ENCODE measurements around the gene C16orf87.
"Not testable (repeated sequence)": the region's sequence is repeated elsewhere in the genome, so short reads cannot be mapped to it uniquely, and the experiment has no call there.

Gene C16orf87, protein sequence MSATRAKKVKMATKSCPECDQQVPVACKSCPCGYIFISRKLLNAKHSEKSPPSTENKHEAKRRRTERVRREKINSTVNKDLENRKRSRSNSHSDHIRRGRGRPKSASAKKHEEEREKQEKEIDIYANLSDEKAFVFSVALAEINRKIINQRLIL

DNA sequence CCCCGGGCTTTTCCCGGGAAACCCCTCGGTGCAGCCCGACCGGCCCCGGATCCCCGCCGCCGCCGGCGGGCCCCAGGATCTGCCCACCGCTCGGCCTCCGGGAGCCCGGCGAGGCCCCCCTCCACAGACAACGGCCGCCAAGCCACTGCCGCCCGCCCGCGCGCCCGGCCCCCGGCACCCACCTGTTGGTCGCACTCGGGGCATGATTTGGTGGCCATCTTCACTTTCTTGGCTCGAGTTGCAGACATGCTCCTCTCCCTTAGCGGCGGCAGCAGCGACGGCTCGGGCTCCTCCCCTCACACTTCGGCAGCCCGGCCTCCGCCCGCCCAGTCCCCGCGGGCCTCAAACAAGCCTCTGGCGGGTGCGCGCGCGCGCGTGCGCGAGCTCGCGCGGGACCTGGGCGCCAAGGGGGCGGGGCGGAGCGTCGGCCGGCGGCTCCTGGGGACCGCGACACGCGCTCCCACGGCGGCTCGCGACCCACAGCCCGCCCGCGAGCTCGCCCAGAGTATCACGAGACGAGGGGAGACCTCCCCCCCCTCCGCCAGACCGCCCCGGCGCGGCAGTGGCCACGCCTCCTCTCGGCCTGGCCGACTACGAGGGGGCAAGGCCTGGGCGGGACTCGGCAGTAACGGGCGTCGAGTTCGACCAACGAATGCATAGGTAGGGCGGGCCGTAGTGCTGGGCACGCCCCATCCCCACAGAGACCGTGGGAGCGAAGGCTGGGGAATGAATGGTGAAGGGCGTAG lies at the start of gene C16orf87:
C16orf87 (minus strand) TSS at position 279 of the 746 bp plus-strand sequence; CDS start at position 248, 31 bp downstream.
- peak; percentile 96 for DNase-seq

DNA sequence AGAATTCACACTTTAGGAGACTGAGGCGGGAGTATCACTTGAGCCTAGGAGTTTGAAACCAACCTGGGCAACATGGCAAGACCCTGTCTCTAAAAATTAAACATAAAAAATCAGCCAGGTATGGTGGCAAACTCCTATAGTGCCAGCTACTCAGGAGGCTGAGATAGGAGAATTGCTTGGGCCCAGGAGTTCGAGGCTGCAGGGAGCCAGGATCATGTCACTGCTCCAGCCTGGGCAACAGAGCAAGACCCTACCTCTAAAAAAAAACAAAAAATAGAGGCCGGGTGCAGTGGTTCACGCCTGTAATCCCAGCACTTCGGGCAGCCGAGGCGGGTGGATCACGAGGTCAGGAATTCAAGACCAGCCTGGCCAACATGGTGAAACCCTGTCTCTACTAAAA lies 44.3 kb upstream of the C16orf87 start:
- no peak for DNase-seq

DNA sequence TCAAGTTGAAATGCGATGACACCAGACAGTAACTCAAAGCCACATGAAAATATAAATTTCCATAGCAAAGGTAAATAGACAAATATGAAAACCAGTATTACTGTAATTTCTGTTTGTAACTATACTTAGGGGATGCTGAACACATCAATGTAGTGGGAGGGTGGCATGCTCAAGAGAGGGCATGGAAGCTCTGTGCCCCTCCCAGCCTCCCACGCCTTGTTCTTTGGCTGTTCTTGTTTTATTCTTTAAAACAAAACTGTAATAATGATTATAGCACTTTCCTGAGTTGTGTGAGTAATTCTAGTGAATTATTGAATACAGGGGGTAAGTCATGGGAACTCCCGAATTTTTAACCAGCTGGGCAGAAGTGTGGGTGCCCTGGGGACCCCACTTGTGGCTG lies 42.2 kb upstream of the C16orf87 start:
- no peak for DNase-seq

DNA sequence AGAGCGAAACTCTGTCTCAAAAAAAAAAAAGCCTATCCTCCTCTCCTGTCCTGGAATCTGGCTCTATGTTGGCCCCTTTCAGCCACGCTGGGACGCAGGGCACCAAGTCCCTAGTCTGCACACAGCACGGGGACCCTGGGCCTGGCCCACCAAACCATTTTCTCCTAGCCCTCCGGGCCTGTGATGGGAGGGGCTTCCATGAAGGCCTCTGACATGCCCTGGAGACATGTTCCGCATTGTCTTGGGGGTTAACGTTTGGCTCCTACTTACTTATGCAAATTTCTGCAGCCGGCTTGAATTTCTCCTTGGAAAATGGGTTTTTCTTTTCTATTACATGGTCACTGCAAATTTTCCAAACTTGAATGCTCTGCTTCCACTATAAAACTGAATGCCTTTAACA lies 40.6 kb upstream of the C16orf87 start:
- DNase-seq, result no peak

DNA sequence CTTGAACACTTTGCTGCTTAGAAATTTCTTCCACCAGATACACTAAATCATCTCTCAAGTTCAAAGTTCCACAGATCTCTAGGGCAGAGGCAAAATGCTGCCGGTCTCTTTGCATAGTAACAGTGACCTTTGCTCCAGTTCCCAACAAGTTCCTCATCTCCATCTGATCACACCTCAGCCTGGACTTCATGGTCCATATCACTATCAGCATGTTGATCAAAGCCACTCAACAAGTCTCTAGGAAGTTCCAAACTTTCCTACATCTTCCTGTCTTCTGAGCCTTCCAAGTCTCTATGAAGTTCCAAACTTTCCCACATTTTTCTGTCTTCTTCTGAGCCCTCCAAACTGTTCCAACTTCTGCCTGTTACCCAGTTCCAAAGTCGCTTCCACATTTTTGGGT lies 37.9 kb upstream of the C16orf87 start:
- not testable (repeated sequence) for DNase-seq

DNA sequence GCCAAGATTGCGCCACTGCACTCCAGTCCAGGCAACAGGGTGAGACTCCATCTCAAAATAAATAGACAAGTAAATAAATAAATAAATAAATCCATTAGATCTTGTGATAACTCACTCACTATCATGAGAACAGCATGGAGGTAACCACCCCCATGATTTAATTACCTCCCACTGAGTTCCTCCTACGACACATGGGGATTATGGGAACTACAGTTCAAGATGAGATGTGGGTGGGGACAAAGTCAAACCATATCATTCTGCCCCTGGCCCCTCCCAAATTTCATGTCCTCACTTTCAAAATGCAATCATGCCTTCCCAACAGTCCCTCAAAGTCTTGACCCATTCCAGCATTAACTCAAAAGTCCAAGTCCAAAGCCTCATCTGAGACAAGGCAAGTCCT lies 36.5 kb upstream of the C16orf87 start:
- not testable (repeated sequence) for DNase-seq

DNA sequence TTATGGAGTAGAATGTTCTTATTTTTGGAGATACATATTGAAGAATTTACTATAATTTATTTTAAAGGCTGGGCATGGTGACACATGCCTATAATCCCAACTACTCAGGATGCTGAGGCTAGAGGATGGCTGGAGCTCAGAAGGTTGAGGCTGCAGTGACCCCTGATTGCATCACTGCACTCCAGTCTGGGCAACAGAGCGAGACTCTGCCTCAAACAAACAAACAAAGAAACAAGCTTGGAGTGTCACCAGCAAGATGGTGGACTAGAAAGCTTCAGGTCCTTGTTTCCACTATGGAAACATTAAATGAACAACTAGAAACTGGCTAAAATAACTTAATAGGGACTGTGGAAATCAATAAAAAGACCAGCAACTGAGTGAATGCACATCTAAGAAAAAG lies 35.3 kb upstream of the C16orf87 start:
- no peak for DNase-seq

DNA sequence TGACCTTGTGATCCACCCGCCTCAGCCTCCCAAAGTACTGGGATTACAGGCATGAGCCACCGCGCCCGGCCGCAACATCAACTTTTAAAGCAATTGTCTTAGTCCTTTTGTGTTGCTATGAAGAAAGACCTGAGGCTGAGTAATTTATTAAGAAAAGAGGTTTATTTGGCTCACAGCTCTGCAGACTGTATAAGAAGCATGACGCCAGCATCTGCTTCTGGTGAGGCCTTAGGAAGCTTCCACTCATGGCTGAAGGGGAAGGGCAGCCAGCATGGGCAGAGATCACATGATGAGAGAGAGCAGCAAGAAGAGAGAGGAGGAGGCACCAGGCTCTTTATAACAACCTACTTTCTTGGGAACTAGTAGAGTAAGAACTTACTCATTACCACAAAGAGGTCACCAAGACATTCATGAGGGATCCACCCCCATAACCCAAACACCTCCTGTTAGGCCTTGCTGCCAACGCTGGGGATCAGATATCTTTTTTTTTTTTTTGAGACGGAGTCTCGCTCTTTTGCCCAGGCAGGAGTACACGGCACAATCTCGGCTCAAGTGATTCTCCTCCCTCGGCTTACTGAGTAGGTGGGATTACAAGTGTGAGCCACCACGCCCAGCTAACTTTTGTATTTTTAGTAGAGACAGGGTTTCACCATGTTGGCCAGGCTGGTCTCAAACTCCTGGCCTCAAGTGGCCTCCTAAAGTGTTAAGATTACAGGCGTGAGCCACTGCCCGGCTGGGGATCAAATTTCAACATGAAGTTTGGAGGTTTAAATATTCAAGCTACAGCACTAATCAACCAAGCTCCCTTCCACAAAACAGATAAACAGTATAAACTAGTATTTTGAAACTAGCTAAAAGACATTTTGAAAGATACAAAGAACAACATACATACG lies 31.8 kb upstream of the C16orf87 start:
- no peak for DNase-seq

DNA sequence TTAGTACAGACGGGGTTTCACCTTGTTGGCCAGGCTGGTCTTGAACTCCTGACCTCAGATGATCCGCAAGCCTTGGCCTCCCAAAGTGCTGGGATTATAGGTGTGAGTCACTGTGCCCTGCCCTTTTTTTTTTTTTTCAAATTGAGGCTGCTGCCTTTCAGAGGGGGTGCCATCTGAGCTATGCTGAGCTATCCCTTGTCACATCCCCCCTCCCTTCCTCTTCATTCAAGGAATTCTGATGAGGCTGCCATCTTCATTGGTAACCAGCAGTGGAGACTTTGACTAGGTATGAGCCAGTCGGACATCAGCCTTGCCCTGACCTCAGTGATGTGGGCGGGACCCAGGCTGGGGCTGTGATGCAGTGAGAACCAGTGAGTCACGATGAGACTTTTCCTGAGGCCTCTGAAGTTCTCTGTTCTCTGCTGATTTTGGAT lies 28.8 kb upstream of the C16orf87 start:
- no peak for DNase-seq

DNA sequence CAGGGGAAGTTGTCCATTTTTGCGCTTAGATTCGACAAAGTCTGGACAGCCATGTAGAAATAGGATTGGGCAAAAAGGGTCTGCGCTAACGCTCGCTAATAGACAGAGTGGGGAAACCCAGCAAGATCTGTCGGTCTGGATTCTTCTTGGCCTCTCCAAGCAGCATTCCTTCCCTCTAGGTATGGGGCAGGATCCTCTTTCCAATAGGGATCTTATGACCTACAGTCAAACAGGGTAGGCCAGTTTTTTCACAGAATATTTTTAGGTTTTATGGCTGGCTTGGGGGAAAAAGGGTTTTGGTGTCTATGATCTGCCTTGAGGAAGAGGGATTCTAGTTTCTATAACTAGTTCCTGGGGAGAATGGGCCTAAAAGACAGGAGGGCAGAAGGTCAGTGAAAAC lies 27.2 kb upstream of the C16orf87 start:
- no peak for DNase-seq

DNA sequence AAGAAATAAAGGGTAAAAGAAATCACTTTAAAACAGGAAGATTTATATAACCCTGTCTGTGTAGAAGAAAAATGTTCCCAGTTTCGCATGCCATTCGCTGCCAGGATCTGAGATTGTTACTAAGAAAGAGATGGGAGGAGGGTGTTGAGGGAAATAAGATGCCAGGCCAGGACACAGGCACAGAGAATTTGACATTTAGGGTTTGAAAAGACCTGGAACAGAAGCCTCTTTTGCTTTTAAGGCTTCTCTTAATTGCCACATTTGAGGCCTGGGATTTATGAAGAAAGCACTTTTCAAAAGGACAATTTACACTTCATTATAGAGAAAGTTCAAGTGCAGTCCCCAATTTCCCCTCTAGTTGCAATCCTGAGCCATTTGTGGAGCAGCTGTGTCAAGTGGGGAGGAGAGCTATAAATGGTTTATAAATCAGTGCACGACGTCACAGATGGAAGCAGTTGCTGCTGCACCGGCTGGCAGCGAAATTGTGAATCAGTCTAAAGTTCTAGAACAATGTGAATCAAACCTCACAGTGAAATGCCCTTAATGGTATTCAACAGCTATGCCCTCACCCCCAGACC lies 26.5 kb upstream of the C16orf87 start:
- DNase-seq, result no peak

DNA sequence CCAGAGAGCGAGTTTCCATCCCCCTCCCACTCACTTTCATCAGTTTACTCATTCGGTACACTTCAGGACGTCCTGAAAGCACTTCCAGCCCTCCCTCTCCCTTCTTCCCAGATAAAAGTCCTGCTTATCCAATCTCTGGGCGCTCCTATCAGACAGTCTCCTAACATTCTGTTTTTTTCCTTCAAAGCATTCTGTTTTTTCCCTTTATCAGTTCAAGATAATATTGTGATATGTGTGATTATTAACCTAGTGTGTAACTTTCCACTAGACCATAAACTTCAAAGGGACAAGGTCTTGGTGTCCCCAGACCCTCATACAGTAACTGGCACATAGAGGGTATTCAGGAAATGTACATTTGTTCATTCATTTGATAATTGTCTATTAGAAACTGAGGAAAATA lies 24.4 kb upstream of the C16orf87 start:
- DNase-seq, result no peak

DNA sequence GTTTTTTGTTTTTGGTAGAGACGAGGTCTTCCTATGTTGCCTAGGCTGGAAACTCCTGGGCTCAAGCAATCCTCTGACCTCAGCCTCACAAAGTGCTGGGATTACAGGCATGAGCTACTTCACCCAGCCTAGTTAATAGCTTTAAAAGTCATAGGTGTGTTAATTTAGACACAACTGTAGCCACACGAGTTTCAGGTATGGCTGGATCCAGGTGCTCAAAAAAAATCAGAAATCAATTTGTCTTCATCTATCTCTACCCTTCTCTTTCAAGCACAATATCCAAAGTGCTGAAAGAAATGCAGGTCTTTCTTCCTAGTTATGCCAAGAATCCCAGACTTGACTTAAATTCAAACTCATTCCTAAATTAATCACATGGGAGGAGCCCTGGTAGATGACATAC lies 23.9 kb upstream of the C16orf87 start:
- DNase-seq, result no peak

DNA sequence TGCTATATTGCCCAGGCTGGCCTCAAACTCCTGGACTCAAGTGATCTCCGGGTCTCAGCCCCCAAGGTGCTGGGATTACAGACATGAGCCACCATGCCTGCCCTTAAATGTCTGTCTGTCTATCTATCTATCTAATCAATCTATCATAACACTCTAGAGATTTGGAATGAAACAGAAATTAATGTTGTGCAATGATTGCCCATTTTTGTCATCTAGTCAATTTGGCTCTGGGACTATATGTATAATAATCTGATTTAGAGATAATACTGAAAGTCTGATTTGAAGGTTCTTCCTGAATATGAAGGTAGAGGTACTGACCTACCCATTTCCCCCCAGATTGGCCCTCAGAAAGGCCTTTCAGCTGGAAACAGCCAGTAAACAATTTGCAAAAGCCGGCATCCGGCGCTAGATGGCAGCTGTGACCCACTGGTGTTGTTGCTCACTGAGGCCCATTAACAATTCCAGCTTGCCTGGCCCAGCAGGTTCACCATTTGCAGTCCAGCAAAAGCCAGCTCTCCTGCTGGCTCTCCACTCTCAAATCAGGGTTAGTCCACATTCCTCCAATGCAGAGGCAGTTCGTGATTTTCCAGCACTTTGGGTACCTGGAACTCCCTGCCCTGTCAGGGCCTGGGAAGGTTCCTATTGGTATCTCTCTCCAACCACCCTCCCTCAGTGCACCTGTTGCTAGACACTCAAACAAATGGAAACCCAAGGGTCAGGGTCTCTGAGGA lies 22.9 kb upstream of the C16orf87 start:
- no peak for DNase-seq

DNA sequence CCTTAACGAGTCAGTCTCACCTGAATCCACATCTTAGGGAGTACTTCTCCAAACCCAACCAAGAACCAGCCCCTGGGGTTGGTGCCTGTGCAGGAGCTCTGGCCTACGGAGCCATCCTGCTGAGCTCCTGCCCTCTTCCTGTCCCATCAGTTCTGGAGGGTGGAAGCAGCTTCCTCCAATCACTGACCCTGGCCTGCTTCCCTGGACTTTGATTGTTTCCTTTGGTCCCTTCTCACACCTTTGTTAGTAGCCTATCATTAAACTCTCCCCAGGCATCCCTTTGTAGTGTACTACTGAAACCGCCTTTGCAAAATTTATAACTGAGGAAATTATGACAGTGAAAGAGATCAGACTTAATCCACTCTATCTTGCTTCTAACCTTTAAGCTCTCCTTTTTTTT lies 21.1 kb upstream of the C16orf87 start:
- no peak for DNase-seq

DNA sequence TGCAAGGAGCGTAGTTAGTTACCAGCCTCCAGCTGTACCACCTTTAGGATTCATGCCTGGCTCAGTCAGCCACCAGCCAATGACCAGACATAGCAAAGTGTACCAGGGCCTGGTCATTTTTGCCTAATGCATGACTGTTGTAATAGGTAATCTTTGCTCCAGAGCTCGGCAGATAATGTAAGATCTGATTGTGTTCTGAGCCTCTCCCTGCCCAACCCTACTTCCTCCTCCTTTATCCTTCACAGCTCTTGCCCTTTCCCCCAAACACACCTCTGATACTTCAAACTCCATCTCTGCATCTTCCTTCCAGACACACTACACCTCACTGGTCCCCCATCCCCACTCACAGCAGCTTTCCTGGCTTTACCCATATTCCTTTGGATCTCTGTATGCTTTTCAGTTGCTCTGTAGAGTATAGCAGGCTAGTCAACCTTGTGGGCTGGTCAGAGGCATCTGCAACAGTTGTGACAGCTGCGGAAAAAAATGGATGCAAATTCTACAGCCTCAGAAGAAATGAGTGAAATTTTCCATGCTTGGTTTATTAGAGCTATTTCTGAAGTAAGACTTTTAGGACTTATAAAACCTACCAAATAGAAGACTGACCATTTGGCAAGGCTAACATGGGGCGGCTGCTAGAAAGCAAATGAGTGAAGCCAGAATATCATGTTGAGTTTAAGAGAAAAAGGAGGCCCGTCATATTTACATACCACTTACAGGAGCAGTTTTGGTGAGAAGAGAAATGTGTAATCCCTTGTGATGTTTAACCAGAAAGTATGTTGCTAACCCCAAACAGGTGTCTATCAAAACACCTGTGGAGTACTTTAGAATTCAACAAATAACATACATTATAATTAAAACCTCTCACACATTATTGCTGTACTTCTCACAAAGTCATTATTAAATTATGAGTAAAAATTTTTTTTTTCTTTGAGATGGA lies 19.9 kb upstream of the C16orf87 start:
- no peak for DNase-seq

DNA sequence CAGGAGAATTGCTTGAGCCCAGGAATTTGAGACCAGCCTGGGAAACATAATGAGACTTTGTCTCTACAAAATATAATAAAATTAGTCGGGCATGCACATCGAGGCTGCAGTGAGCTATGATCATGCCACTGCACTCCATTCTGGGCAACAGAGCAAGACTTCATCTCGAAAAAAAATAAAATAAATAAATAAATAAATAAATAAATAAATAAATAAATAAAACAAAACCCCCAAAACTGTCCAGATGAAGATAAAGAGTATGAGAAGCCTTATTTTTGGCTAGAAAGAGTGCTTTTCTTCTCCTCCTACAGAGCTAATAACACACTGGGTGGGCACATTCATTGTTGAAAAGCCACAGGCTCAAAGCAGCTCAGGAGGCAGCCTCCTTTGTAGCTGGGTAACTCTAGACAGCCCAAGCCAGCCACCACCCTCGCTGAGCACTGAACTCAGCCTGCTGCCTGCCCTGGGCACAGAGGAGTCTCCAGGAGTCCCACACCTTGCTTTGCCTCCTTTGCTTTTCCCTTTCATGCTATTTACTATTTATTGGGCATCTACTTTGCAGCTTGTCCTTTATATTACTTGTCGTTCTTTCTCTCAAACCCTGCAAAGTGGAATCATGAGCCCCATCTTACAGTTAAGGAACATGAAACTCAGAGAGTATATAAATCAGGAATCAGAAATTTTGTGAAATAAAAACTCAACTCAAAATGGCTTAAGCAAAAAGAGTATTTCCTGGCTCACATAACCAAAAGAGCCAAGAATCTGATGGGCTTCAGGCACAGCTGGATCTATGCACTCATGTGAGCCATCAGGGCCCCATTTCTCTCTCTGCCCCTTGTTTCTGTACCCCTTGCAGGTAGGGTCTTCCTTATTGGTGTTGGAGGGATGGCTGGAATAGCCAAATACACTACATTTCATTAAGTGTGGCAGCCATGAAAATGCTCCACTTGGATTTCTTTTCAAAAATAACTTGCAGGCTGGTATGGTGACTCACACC lies 18.1 kb upstream of the C16orf87 start:
- DNase-seq, result no peak

DNA sequence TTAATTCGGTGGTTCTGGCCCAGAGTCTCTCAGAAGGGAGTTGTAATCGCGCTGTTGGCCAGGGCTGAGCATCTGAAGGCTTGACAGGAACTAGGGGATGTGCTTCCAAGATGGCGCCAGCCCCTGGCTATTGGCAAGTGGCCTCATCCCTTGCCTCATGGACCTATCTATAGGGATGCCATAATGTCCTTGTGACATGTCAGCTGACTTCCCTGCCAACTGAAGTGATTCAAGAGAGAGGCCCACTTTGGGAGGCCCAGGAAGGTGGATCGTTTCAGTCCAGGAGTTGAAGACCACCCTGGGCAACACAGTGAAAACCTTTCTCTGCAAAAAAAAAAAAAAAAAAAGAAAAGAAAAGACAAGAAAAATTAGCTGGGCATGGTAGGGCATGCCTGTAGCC lies 15.0 kb upstream of the C16orf87 start:
- DNase-seq, result no peak

DNA sequence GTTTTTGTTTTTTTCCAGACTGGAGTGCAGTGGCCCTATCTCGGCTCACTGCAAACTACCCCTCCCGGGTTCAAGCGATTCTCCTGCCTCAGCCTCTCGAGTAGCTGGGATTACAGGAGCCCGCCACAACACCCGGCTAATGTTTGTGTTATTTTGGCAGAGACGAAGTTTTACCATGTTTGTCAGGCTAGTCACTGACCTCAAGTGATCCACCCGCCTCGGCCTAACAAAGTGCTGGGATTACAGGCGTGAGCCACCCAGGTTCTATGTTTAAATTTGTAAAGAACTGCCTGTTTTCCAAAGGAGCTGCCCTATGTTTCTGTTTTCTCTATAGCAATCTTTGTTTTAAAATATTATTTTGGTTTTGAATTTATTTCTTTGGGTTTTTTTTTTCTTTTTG lies 13.8 kb upstream of the C16orf87 start:
- no peak for DNase-seq
